Keratinocyte (primary cell): ENCODE results near the gene NUAK1. TPM values are rescaled to one million over a fixed set of nuclear protein-coding genes. Genes with fewer than 3 reads are reported as not detected.

Experiments used
- DNase-seq: peaks from one replicate; pipeline ENCODE4 v3.0.0-alpha.2; 2011; ENCODE audit warnings: low read depth, missing footprints, low spot score
- FAIRE-seq: peaks from 2 replicates; lab custom pipeline; 2011; peaks lifted over from hg19 to GRCh38; lab: Jason Lieb, UNC
- H2AFZ ChIP-seq: 2 replicates; pipeline ENCODE4 v1.6.0; 2012; ENCODE audit warnings: low read length, control low read depth, inconsistent platforms; ENCODE audit not compliant: control insufficient read depth
- H3K27ac ChIP-seq: 2 replicates; pipeline ENCODE4 v1.5.1; 2011; ENCODE audit warnings: low read length; ENCODE audit not compliant: control insufficient read depth, insufficient read depth
- H3K27me3 ChIP-seq: 3 replicates; pipeline ENCODE4 v1.6.0; 2011; ENCODE audit warnings: low read length; ENCODE audit not compliant: control insufficient read depth, insufficient read depth; ENCODE audit errors: extremely low read depth
- H3K36me3 ChIP-seq, 2 experiments: 2 replicates in 1 of 2; 3 replicates in 1 of 2; pipeline ENCODE4 v1.5.1; 2011; ENCODE audit warnings: low read length in 2 of 2, mild to moderate bottlenecking in 1 of 2; ENCODE audit not compliant: control insufficient read depth in 2 of 2, insufficient read depth in 2 of 2; ENCODE audit errors: extremely low read depth in 1 of 2
- H3K4me1 ChIP-seq: 3 replicates; pipeline ENCODE4 v1.5.1; 2011; ENCODE audit warnings: low read length; ENCODE audit not compliant: control insufficient read depth, insufficient read depth; ENCODE audit errors: extremely low read depth
- H3K4me2 ChIP-seq: 3 replicates; pipeline ENCODE4 v1.6.0; 2011; ENCODE audit warnings: low read depth, low read length; ENCODE audit not compliant: control insufficient read depth, insufficient read depth; ENCODE audit errors: extremely low read depth
- H3K4me3 ChIP-seq, 3 experiments: fragments of 200-600 bp in 1 of 3; sonication (generic) in 1 of 3; 2 replicates in 2 of 3; 3 replicates in 1 of 3; pipeline ENCODE4 v1.5.1; 2011 to 2016; ENCODE audit warnings: low read length in 3 of 3, mild to moderate bottlenecking in 3 of 3, control low read depth in 2 of 3, inconsistent platforms in 1 of 3, low read depth in 1 of 3, mixed read lengths in 1 of 3, mixed run types in 1 of 3, moderate library complexity in 1 of 3; ENCODE audit not compliant: control insufficient read depth in 2 of 3, insufficient read depth in 2 of 3; ENCODE audit errors: extremely low read depth in 1 of 3
- H3K79me2 ChIP-seq: 2 replicates; pipeline ENCODE4 v1.6.0; 2012; ENCODE audit warnings: low read length; ENCODE audit not compliant: control insufficient read depth, insufficient read depth
- H3K9ac ChIP-seq: 3 replicates; pipeline ENCODE4 v1.6.0; 2011; ENCODE audit warnings: low read length; ENCODE audit not compliant: control insufficient read depth, insufficient read depth; ENCODE audit errors: extremely low read depth
- H3K9me1 ChIP-seq: 3 replicates; pipeline ENCODE4 v1.6.0; 2011; ENCODE audit warnings: low read length; ENCODE audit not compliant: control insufficient read depth, insufficient read depth; ENCODE audit errors: extremely low read depth
- H3K9me3 ChIP-seq: 2 replicates; pipeline ENCODE4 v1.5.1; 2012; ENCODE audit warnings: low read depth, low read length; ENCODE audit not compliant: control insufficient read depth
- H4K20me1 ChIP-seq: 3 replicates; pipeline ENCODE4 v1.6.0; 2011; ENCODE audit warnings: low read length; ENCODE audit not compliant: control insufficient read depth, insufficient read depth; ENCODE audit errors: extremely low read depth
- EZH2 ChIP-seq: IDR thresholded peaks from one replicate; pipeline ENCODE4 v1.6.1; 2012; ENCODE audit warnings: inconsistent platforms, mild to moderate bottlenecking, low read length, moderate library complexity
- dilution Hi-C: fragments of 300-500 bp; cut with MboI; formaldehyde crosslinking; loops from one replicate; pipeline ENCODE4 v1.7.0; 2020; ENCODE audit warnings: low sequenced_read_pairs; ENCODE audit not compliant: extremely low pct_ligation_motif_present
- polyA plus RNA-seq, 5 experiments: library from polyadenylated mRNA; depleted of rRNA in 3 of 5; stranded (reverse) in 3 of 5; stranded (forward) in 1 of 5; unstranded in 1 of 5; fragments of >200 nt; gene quantifications; 1 replicate in 1 of 5; 2 replicates in 3 of 5; 3 replicates in 1 of 5; pipeline versions ENCODE4 v1.2.1 to v1.2.3, GENCODE V29; 2011 to 2012; ENCODE audit warnings: missing spikeins in 2 of 5, low read depth in 1 of 5, low replicate concordance in 1 of 5
- TF ChIP-seq, protein P1 (sequence below), 3 experiments: IDR thresholded peaks in 1 of 3; conservative IDR thresholded peaks in 1 of 3; optimal IDR thresholded peaks in 1 of 3; 2 replicates in 2 of 3; 3 replicates in 1 of 3; pipeline versions ENCODE3 to v1.5.1; 2011; ENCODE audit warnings: low read length in 3 of 3, mild to moderate bottlenecking in 3 of 3, moderate library complexity in 2 of 3, control low read depth in 1 of 3, inconsistent platforms in 1 of 3; ENCODE audit not compliant: insufficient read depth in 2 of 3; ENCODE audit errors: extremely low read depth in 1 of 3

The NUAK1 gene
- polyA plus RNA-seq, 1 donor (not counting 4 experiments of a cell fraction or from before 2014, with no cell fraction given): 12.3 TPM

DNA sequence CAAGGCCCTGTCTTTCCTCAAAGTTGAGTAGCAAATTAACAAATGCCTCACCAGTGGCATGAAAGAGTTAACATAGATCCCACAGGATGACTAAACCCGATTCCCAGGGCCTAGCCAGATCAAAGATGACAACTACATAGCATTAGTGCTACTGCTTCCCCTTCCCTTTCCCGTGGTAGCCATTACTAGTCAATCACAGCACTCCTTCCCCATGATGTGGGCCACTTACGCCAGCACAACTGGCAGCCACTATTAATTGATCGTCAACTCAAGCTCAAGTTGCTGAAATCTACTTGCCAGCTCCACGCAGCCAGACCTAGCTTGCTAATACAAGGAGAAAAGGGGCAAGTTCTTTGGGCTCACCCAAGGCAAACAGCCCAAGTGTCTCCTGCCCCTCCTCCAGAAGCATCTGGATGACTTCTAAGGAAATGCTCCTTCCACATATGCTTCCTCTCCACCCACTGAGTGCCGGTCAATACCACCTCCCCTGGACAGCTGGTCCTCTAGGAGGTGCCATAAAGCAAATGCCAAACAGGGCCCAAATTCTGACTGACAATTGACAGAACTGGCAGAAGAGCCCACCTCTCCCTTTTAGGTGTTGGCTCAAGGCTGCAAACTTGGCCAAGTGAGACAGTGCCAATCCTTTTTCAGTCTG, 72.6 kb downstream of the NUAK1 start:
- Histone ChIP-seq H3K27ac (no peak overlapping the region), H3K27me3 (no peaks in the 10 kb centered on the region), H3K79me2 (no peaks in the 10 kb centered on the region), H3K4me2 (no peak overlapping the region), H3K9me1 (no peaks in the 10 kb centered on the region), H3K9ac (no peak overlapping the region), H3K4me3 (no peak overlapping the region), H3K36me3 (peaks cover 14 to 18% of the 10 kb centered on the region in 2 experiments), H3K4me1 (no peaks in the 10 kb centered on the region), H2AFZ (no peak overlapping the region), H4K20me1 (no peaks in the 10 kb centered on the region), H3K9me3 (no peaks in the 10 kb centered on the region)
- TF ChIP-seq EZH2: no peak
- TF ChIP-seq, protein P1, sequence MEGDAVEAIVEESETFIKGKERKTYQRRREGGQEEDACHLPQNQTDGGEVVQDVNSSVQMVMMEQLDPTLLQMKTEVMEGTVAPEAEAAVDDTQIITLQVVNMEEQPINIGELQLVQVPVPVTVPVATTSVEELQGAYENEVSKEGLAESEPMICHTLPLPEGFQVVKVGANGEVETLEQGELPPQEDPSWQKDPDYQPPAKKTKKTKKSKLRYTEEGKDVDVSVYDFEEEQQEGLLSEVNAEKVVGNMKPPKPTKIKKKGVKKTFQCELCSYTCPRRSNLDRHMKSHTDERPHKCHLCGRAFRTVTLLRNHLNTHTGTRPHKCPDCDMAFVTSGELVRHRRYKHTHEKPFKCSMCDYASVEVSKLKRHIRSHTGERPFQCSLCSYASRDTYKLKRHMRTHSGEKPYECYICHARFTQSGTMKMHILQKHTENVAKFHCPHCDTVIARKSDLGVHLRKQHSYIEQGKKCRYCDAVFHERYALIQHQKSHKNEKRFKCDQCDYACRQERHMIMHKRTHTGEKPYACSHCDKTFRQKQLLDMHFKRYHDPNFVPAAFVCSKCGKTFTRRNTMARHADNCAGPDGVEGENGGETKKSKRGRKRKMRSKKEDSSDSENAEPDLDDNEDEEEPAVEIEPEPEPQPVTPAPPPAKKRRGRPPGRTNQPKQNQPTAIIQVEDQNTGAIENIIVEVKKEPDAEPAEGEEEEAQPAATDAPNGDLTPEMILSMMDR (optimal IDR thresholded peaks at IDR 0.05 in 1 of 3, IDR thresholded peaks at IDR 0.05 in 1 of 3, conservative IDR thresholded peaks at IDR 0.05 in 1 of 3; ENCODE audit: extremely low read depth in 1 of 3, insufficient read depth in 2 of 3, low read length in 3 of 3): no peak
- DNase-seq (no peak), FAIRE-seq (no peak)
- dilution Hi-C loops: no loop called here

DNA sequence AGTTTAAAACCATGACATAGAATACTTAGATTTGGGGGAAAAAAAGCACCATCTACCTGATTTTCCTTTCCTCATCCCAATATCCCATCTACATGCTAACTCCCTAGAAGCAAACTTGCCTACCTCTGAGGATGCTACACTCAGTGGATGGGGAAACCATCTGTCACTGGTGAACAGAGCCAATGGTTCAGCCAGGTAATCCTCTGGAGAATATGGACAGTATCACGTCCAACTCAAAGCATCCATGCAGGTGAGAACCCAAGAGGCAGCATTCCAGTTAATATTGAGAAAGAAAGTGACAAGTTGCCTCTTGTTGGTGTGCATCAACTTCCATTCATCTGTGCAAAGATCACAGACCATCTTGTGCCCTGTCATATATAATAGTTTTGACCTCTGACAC, 73.2 kb downstream of the NUAK1 start:
- dilution Hi-C loops: no loop called here

More for the DNA sequence above, 73.2 kb downstream of the NUAK1 start:
- H3K36me3 ChIP-seq: peaks cover 14 to 16% of the 10 kb centered on the region in 2 experiments
- H3K27me3 ChIP-seq: no peaks in the 10 kb centered on the region
- no peak overlapping the region for H2AFZ ChIP-seq
- H3K9ac ChIP-seq: no peak overlapping the region
- no peak for FAIRE-seq
- TF ChIP-seq, protein P1 (optimal IDR thresholded peaks at IDR 0.05 in 1 of 3, IDR thresholded peaks at IDR 0.05 in 1 of 3, conservative IDR thresholded peaks at IDR 0.05 in 1 of 3; ENCODE audit: extremely low read depth in 1 of 3, insufficient read depth in 2 of 3, low read length in 3 of 3): no peak
- TF ChIP-seq EZH2: no peak
- no peak overlapping the region for H3K27ac ChIP-seq
- H4K20me1 ChIP-seq: no peaks in the 10 kb centered on the region
- no peak overlapping the region for H3K4me3 ChIP-seq
- no peaks in the 10 kb centered on the region for H3K9me1 ChIP-seq
- H3K79me2 ChIP-seq: no peaks in the 10 kb centered on the region
- no peaks in the 10 kb centered on the region for H3K9me3 ChIP-seq
- DNase-seq: no peak
- no peaks in the 10 kb centered on the region for H3K4me1 ChIP-seq
- no peak overlapping the region for H3K4me2 ChIP-seq
